ENCODE data around the gene BHLHE23.

The BHLHE23 gene

GRCh38 chr20:63028461-63028921, 21.7 kb upstream of the BHLHE23 start:
- TF ChIP-seq CTCF (IDR thresholded peaks at IDR 0.05; ENCODE audit: low read length, missing control alignments), result no peak
- no peak overlapping the region for H3K4me3 ChIP-seq (replicated peaks; ENCODE audit: low read depth, low read length)
- no peak for DNase-seq (ENCODE audit: low read depth)

- TF ChIP-seq CTCF (IDR thresholded peaks at IDR 0.05; ENCODE audit: low read length, missing control alignments), result no peak
- H3K4me3 ChIP-seq (replicated peaks; ENCODE audit: low read depth, low read length), result no peak overlapping the region
- DNase-seq (ENCODE audit: low read depth), result no peak
Observed at GRCh38 chr20:63027922-63028389, 21.2 kb upstream of the BHLHE23 start.

GRCh38 chr20:63027221-63027921, 20.6 kb upstream of the BHLHE23 start:
- no peak overlapping the region for H3K4me3 ChIP-seq (replicated peaks; ENCODE audit: low read depth, low read length)
- no peak for DNase-seq (ENCODE audit: low read depth)
- TF ChIP-seq CTCF (IDR thresholded peaks at IDR 0.05; ENCODE audit: low read length, missing control alignments), result no peak

GRCh38 chr20:63026582-63027165, 19.9 kb upstream of the BHLHE23 start:
- DNase-seq (ENCODE audit: low read depth), result no peak
- TF ChIP-seq CTCF (IDR thresholded peaks at IDR 0.05; ENCODE audit: low read length, missing control alignments), result no peak
- no peak overlapping the region for H3K4me3 ChIP-seq (replicated peaks; ENCODE audit: low read depth, low read length)

GRCh38 chr20:63025534-63026331, 19.0 kb upstream of the BHLHE23 start:
- peak; percentile 45 for DNase-seq (ENCODE audit: low read depth)
- no peak for TF ChIP-seq CTCF (IDR thresholded peaks at IDR 0.05; ENCODE audit: low read length, missing control alignments)
- no peak overlapping the region for H3K4me3 ChIP-seq (replicated peaks; ENCODE audit: low read depth, low read length)

- TF ChIP-seq CTCF (IDR thresholded peaks at IDR 0.05; ENCODE audit: low read length, missing control alignments), result no peak
- no peak for DNase-seq (ENCODE audit: low read depth)
Observed at GRCh38 chr20:63024573-63025392, 18.0 kb upstream of the BHLHE23 start.

More at GRCh38 chr20:63024573-63025392, 18.0 kb upstream of the BHLHE23 start:
- no peak overlapping the region for H3K4me3 ChIP-seq (replicated peaks; ENCODE audit: low read depth, low read length)

All from fibroblast of pulmonary artery (primary cell).